ENCODE measurements around the gene MTFR2.

MTFR2 gene

DNA sequence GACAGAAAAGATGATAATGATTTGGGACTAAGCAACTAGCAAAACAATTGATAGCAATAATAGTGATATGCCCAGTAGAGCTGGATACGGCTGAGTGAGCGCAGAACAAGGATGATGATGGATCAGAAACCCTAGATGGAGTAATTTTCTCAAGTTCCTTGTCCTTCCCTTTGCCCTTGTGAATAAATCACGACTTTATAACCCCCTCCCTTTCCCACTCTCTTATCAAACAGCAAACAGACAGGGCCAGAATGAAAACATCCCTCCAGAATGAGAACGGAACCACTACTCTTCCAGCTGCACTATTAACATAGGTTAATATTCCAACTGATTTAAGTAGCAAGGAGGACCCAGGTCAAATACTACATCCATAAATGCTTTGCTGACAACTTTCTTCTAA is 1.3 kb upstream of the MTFR2 start:
- H3K36me3 ChIP-seq (ENCODE audit: control insufficient read depth in 1 of 2, insufficient read depth in 2 of 2, low read depth in 1 of 2, low read length in 2 of 2): peaks cover 3 to 5% of the 10 kb centered on the region in 2 experiments
- H2BK5ac ChIP-seq (ENCODE audit: low read depth, low read length, poor library complexity, severe bottlenecking): no peak overlapping the region
- H3K4ac ChIP-seq (ENCODE audit: low read depth in 1 of 2, low read length in 2 of 2): no peak overlapping the region
- H3K14ac ChIP-seq (ENCODE audit: low read length in 2 of 2): no peak overlapping the region
- no peaks in the 10 kb centered on the region for H3K27me3 ChIP-seq (ENCODE audit: control insufficient read depth in 1 of 2, insufficient read depth in 1 of 2, low read length in 2 of 2)
- no peaks in the 10 kb centered on the region for H3K9me3 ChIP-seq (ENCODE audit: control insufficient read depth, low read length)
- no peak overlapping the region for H4K91ac ChIP-seq (ENCODE audit: low read length)
- H3K9ac ChIP-seq (ENCODE audit: low read length): peak overlapping the region; percentile 91
- H3K4me1 ChIP-seq (ENCODE audit: control insufficient read depth, insufficient read depth, low read depth, low read length): no peaks in the 10 kb centered on the region
- no peak overlapping the region for H2AFZ ChIP-seq (ENCODE audit: low read depth, low read length)
- no peak overlapping the region for H2AK5ac ChIP-seq (ENCODE audit: low read length, severe bottlenecking)
- H3K4me2 ChIP-seq (ENCODE audit: low read length, poor library complexity, severe bottlenecking): no peak overlapping the region
- H3K4me3 ChIP-seq (ENCODE audit: insufficient read depth in 1 of 2, low read depth in 1 of 2, low read length in 2 of 2): peak overlapping the region in 1 of 2 experiments; percentile 98
- no peak overlapping the region for H3K18ac ChIP-seq (ENCODE audit: low read depth in 1 of 2, low read length in 2 of 2)
- peaks cover 6% of the 10 kb centered on the region for H3K79me1 ChIP-seq (replicated peaks; ENCODE audit: low read length, poor library complexity, severe bottlenecking)
- H3K27ac ChIP-seq (ENCODE audit: low read length, poor library complexity, severe bottlenecking): no peak overlapping the region
- no peak overlapping the region for H2BK12ac ChIP-seq (ENCODE audit: low read length in 2 of 2)
- H2BK120ac ChIP-seq (ENCODE audit: low read depth, low read length): no peak overlapping the region
- 61% methylated on average over 4 of the region's 4 CpGs for WGBS
- H2BK15ac ChIP-seq (ENCODE audit: low read depth, poor library complexity, severe bottlenecking): no peak overlapping the region
- no peak for DNase-seq
- H4K8ac ChIP-seq (ENCODE audit: low read length): no peak overlapping the region
- no peak overlapping the region for H3K23ac ChIP-seq (ENCODE audit: low read length in 2 of 2)

- peak overlapping the region; percentile 48 to 61 for H3K18ac ChIP-seq (ENCODE audit: low read depth in 1 of 2, low read length in 2 of 2)
- no peak overlapping the region for H2AK5ac ChIP-seq (ENCODE audit: low read length, severe bottlenecking)
- H2AFZ ChIP-seq (ENCODE audit: low read depth, low read length): peak overlapping the region; percentile 10
- H3K4me3 ChIP-seq (ENCODE audit: insufficient read depth in 1 of 2, low read depth in 1 of 2, low read length in 2 of 2): peak overlapping the region; percentile 67 to 98
- no peak overlapping the region for H4K91ac ChIP-seq (ENCODE audit: low read length)
- no peak for DNase-seq
- H3K4ac ChIP-seq (ENCODE audit: low read depth in 1 of 2, low read length in 2 of 2): peak overlapping the region in 1 of 2 experiments; percentile 55
- no peaks in the 10 kb centered on the region for H3K27me3 ChIP-seq (ENCODE audit: control insufficient read depth in 1 of 2, insufficient read depth in 1 of 2, low read length in 2 of 2)
- 0% methylated on average over 7 of the region's 8 CpGs for WGBS
- H3K23ac ChIP-seq (ENCODE audit: low read length in 2 of 2): no peak overlapping the region
- H3K9ac ChIP-seq (ENCODE audit: low read length): peak overlapping the region; percentile 91
- H4K8ac ChIP-seq (ENCODE audit: low read length): peak overlapping the region; percentile 67
- H3K4me1 ChIP-seq (ENCODE audit: control insufficient read depth, insufficient read depth, low read depth, low read length): no peaks in the 10 kb centered on the region
- no peak overlapping the region for H2BK5ac ChIP-seq (ENCODE audit: low read depth, low read length, poor library complexity, severe bottlenecking)
- peaks cover 0 to 5% of the 10 kb centered on the region in 2 experiments for H3K36me3 ChIP-seq (ENCODE audit: control insufficient read depth in 1 of 2, insufficient read depth in 2 of 2, low read depth in 1 of 2, low read length in 2 of 2)
- no peak overlapping the region for H2BK120ac ChIP-seq (ENCODE audit: low read depth, low read length)
- peak overlapping the region; percentile 77 for H2BK15ac ChIP-seq (ENCODE audit: low read depth, poor library complexity, severe bottlenecking)
- H3K14ac ChIP-seq (ENCODE audit: low read length in 2 of 2): no peak overlapping the region
- H3K27ac ChIP-seq (ENCODE audit: low read length, poor library complexity, severe bottlenecking): peak overlapping the region; percentile 66
- peak overlapping the region; percentile 74 for H3K4me2 ChIP-seq (ENCODE audit: low read length, poor library complexity, severe bottlenecking)
- H2BK12ac ChIP-seq (ENCODE audit: low read length in 2 of 2): no peak overlapping the region
- peaks cover 4% of the 10 kb centered on the region for H3K79me1 ChIP-seq (replicated peaks; ENCODE audit: low read length, poor library complexity, severe bottlenecking)
- H3K9me3 ChIP-seq (ENCODE audit: control insufficient read depth, low read length): no peaks in the 10 kb centered on the region
These were observed 536 bp upstream of the MTFR2 start for GRCh38 chr6:136250686-136251008.

- no peak overlapping the region for H2BK5ac ChIP-seq (ENCODE audit: low read depth, low read length, poor library complexity, severe bottlenecking)
- H3K4me1 ChIP-seq (ENCODE audit: control insufficient read depth, insufficient read depth, low read depth, low read length): no peaks in the 10 kb centered on the region
- H3K18ac ChIP-seq (ENCODE audit: low read depth in 1 of 2, low read length in 2 of 2): no peak overlapping the region
- DNase-seq: peak; percentile 29
- H3K9ac ChIP-seq (ENCODE audit: low read length): peak overlapping the region; percentile 91
- peaks cover 0 to 4% of the 10 kb centered on the region in 2 experiments for H3K36me3 ChIP-seq (ENCODE audit: control insufficient read depth in 1 of 2, insufficient read depth in 2 of 2, low read depth in 1 of 2, low read length in 2 of 2)
- no peak overlapping the region for H2BK12ac ChIP-seq (ENCODE audit: low read length in 2 of 2)
- H3K4ac ChIP-seq (ENCODE audit: low read depth in 1 of 2, low read length in 2 of 2): no peak overlapping the region
- H4K91ac ChIP-seq (ENCODE audit: low read length): no peak overlapping the region
- H3K27ac ChIP-seq (ENCODE audit: low read length, poor library complexity, severe bottlenecking): no peak overlapping the region
- H3K4me2 ChIP-seq (ENCODE audit: low read length, poor library complexity, severe bottlenecking): peak overlapping the region; percentile 78
- H3K4me3 ChIP-seq (ENCODE audit: insufficient read depth in 1 of 2, low read depth in 1 of 2, low read length in 2 of 2): peak overlapping the region; percentile 83 to 98
- H4K8ac ChIP-seq (ENCODE audit: low read length): no peak overlapping the region
- H2AFZ ChIP-seq (ENCODE audit: low read depth, low read length): no peak overlapping the region
- 29% methylated on average over 6 of the region's 6 CpGs for WGBS
- no peak overlapping the region for H3K23ac ChIP-seq (ENCODE audit: low read length in 2 of 2)
- H3K27me3 ChIP-seq (ENCODE audit: control insufficient read depth in 1 of 2, insufficient read depth in 1 of 2, low read length in 2 of 2): no peaks in the 10 kb centered on the region
- no peaks in the 10 kb centered on the region for H3K9me3 ChIP-seq (ENCODE audit: control insufficient read depth, low read length)
- H3K14ac ChIP-seq (ENCODE audit: low read length in 2 of 2): no peak overlapping the region
- peaks cover 6% of the 10 kb centered on the region for H3K79me1 ChIP-seq (replicated peaks; ENCODE audit: low read length, poor library complexity, severe bottlenecking)
- H2BK15ac ChIP-seq (ENCODE audit: low read depth, poor library complexity, severe bottlenecking): no peak overlapping the region
- no peak overlapping the region for H2BK120ac ChIP-seq (ENCODE audit: low read depth, low read length)
- no peak overlapping the region for H2AK5ac ChIP-seq (ENCODE audit: low read length, severe bottlenecking)
These were observed 775 bp downstream of the MTFR2 start for GRCh38 chr6:136249336-136249735.

- Histone ChIP-seq H2AK5ac (ENCODE audit: low read length, severe bottlenecking) (no peak overlapping the region), H3K36me3 (ENCODE audit: control insufficient read depth in 1 of 2, insufficient read depth in 2 of 2, low read depth in 1 of 2, low read length in 2 of 2) (peaks cover 0 to 8% of the 10 kb centered on the region in 2 experiments), H3K27me3 (ENCODE audit: control insufficient read depth in 1 of 2, insufficient read depth in 1 of 2, low read length in 2 of 2) (no peaks in the 10 kb centered on the region), H3K4me1 (ENCODE audit: control insufficient read depth, insufficient read depth, low read depth, low read length) (no peaks in the 10 kb centered on the region), H3K4me3 (ENCODE audit: insufficient read depth in 1 of 2, low read depth in 1 of 2, low read length in 2 of 2) (no peak overlapping the region), H3K18ac (ENCODE audit: low read depth in 1 of 2, low read length in 2 of 2) (no peak overlapping the region), H3K23ac (ENCODE audit: low read length in 2 of 2) (no peak overlapping the region), H2BK12ac (ENCODE audit: low read length in 2 of 2) (no peak overlapping the region), H3K9me3 (ENCODE audit: control insufficient read depth, low read length) (no peaks in the 10 kb centered on the region), H3K27ac (ENCODE audit: low read length, poor library complexity, severe bottlenecking) (no peak overlapping the region), H2BK120ac (ENCODE audit: low read depth, low read length) (no peak overlapping the region), H4K91ac (ENCODE audit: low read length) (no peak overlapping the region), H2AFZ (ENCODE audit: low read depth, low read length) (no peak overlapping the region), H3K4ac (ENCODE audit: low read depth in 1 of 2, low read length in 2 of 2) (no peak overlapping the region), H3K9ac (ENCODE audit: low read length) (no peak overlapping the region), H3K4me2 (ENCODE audit: low read length, poor library complexity, severe bottlenecking) (no peak overlapping the region), H4K8ac (ENCODE audit: low read length) (no peak overlapping the region), H2BK5ac (ENCODE audit: low read depth, low read length, poor library complexity, severe bottlenecking) (no peak overlapping the region), H2BK15ac (ENCODE audit: low read depth, poor library complexity, severe bottlenecking) (no peak overlapping the region), H3K79me1 (replicated peaks; ENCODE audit: low read length, poor library complexity, severe bottlenecking) (peaks cover 7% of the 10 kb centered on the region), H3K14ac (ENCODE audit: low read length in 2 of 2) (no peak overlapping the region)
- peak; percentile 29 for DNase-seq
- 94% methylated on average over 3 of the region's 5 CpGs for WGBS
These were observed 6.0 kb downstream of the MTFR2 start for GRCh38 chr6:136244061-136244616.

Data from mesenchymal stem cell (in vitro differentiated cells and primary cell).